ENCODE data around the gene LONP2. TPM values are rescaled to one million over a fixed set of nuclear protein-coding genes. Genes with fewer than 3 reads are reported as not detected.
A peak's percentile ranks its signal among the peaks of the same experiment; 100 is the strongest.
"Not testable (repeated sequence)": the region's sequence is repeated elsewhere in the genome, so short reads cannot be mapped to it uniquely, and the experiment has no call there.

Gene LONP2
- total RNA-seq, 1 donor = 79.9 TPM

GRCh38 chr16:48371393-48371780, 127.3 kb downstream of the LONP2 start:
- DNase-seq (ENCODE audit: low read depth) = no peak
- H3K4me3 ChIP-seq (ENCODE audit: low read depth, low read length) = no peak overlapping the region
- no peak for TF ChIP-seq CTCF (IDR thresholded peaks at IDR 0.05; ENCODE audit: insufficient read depth, low read depth, low read length)

DNA sequence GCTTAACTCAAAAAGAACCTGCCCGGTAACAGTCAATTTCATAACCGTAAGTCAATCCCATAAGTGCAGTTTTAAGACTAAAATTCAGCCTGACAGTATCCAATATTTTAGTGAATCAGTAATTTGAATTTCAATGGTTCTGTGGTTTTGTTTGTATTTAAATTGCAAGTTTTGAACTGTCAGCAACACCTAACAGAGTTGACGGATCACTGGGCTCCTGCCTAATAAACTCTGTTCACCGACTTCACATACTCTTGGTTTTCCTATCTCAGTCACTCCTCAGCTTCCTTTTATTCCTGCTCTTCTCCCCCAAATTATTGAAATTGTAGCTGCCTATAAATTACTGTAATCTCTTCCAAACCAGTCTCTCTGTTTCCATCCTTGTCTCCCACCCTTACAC, 128.6 kb downstream of the LONP2 start:
- no peak for DNase-seq (ENCODE audit: low read depth)

GRCh38 chr16:48373258-48374029, 129.3 kb downstream of the LONP2 start:
- TF ChIP-seq CTCF (IDR thresholded peaks at IDR 0.05; ENCODE audit: insufficient read depth, low read depth, low read length) = no peak
- no peak overlapping the region for H3K4me3 ChIP-seq (ENCODE audit: low read depth, low read length)
- no peak for DNase-seq (ENCODE audit: low read depth)

More for the DNA sequence above, 128.6 kb downstream of the LONP2 start:
- H3K4me3 ChIP-seq (ENCODE audit: low read depth, low read length) = no peak overlapping the region
- TF ChIP-seq CTCF (IDR thresholded peaks at IDR 0.05; ENCODE audit: insufficient read depth, low read depth, low read length) = no peak

- no peak for DNase-seq (ENCODE audit: low read depth)
- no peak overlapping the region for H3K4me3 ChIP-seq (ENCODE audit: low read depth, low read length)
- TF ChIP-seq CTCF (IDR thresholded peaks at IDR 0.05; ENCODE audit: insufficient read depth, low read depth, low read length) = no peak
Observed at GRCh38 chr16:48374255-48374654, 130.2 kb downstream of the LONP2 start.

- H3K4me3 ChIP-seq (ENCODE audit: low read depth, low read length); DNase-seq (ENCODE audit: low read depth): not testable (repeated sequence)
Observed at GRCh38 chr16:48377301-48377700, 133.2 kb downstream of the LONP2 start.

- no peak for TF ChIP-seq CTCF (IDR thresholded peaks at IDR 0.05; ENCODE audit: insufficient read depth, low read depth, low read length)
- no peak for DNase-seq (ENCODE audit: low read depth)
- no peak overlapping the region for H3K4me3 ChIP-seq (ENCODE audit: low read depth, low read length)
Observed at GRCh38 chr16:48378276-48378675, 134.2 kb downstream of the LONP2 start.

DNA sequence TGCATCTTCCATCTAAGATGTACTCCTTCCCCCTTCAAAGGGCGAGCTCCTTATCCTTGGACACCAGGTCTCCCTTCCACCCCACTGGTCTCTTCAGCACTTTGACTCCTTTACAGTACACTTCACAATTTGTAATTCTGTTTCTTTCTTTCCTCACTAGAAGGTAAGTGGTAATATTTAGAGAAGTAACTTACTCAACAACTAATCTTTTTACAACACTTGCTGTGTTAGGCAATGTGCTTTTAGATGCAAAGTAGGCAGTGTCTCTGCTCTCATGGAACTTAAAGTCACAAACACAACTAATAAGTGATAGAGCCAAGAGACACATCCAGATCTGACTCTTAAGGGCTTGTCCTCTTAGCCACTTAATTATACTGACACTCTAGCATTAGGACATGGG, 134.7 kb downstream of the LONP2 start:
- peak; percentile 26 for DNase-seq (ENCODE audit: low read depth)
- TF ChIP-seq CTCF (IDR thresholded peaks at IDR 0.05; ENCODE audit: insufficient read depth, low read depth, low read length) = no peak
- no peak overlapping the region for H3K4me3 ChIP-seq (ENCODE audit: low read depth, low read length)
